ENCODE data around the gene DHX40.
A peak's percentile ranks its signal among the peaks of the same experiment; 100 is the strongest.
"Not testable (repeated sequence)": the region's sequence is repeated elsewhere in the genome, so short reads cannot be mapped to it uniquely, and the experiment has no call there.

DHX40 gene

DNA sequence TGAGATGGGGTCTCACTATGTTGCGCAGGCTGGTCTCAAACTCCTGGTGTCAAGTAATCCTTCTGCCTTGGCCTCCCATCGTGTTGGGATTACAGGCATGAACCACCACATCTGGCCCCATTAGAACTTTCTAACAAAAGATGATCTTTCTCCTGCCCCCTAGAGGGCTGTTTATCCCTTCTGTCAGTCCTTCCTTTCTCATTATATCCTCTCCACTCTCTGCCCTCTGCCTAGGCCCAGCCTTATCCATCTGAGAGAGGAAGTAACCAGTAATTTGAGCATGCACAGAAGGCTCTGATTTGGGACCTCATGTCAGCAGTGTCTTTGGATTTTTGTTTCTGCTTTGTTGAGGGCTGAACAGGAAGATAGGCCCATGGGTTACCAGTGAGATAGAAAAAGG is 4.4 kb upstream of the DHX40 start:
- DNase-seq (ENCODE audit: low read depth) = no peak

DNA sequence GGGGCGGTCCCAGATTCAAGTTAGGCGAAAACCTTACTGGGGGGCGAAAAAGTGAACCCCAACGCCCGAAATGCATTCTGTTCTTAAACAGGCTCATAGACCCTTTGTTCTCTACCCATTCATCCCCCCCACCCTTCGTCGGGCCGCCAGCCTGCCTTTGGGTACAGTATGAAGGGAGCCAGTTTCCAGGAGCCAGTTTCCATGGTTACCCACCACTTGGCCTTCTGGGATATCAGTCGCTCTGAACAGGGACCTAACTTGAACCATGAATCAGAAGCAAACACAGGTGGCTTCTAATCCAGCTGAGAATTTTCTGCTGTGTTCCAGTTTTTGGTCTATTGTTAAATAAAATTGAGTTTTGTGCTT is 532 bp downstream of the DHX40 start:
- peak; percentile 22 for DNase-seq (ENCODE audit: low read depth)

DNA sequence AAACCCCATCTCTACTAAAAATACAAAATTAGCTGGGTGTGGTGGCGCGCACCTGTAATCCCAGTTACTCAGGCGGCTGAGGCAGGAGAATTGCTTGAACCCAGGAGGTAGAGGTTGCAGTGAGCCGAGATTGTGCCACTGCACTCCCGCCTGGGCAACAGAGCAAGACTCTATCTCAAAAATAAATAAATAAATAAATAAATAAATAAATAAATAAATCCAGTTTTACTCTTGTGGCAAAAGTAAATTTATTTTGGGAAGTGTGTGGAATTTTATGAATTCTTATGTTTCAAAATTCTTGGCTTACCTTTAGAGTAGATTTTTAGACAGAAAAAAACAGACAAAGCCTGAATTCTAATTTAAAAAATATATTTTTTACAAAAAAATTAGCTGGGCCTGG is 3.7 kb downstream of the DHX40 start:
- DNase-seq (ENCODE audit: low read depth) = not testable (repeated sequence)

GRCh38 chr17:59572301-59572924 is 7.0 kb downstream of the DHX40 start:
- DNase-seq (ENCODE audit: low read depth) = no peak

DNA sequence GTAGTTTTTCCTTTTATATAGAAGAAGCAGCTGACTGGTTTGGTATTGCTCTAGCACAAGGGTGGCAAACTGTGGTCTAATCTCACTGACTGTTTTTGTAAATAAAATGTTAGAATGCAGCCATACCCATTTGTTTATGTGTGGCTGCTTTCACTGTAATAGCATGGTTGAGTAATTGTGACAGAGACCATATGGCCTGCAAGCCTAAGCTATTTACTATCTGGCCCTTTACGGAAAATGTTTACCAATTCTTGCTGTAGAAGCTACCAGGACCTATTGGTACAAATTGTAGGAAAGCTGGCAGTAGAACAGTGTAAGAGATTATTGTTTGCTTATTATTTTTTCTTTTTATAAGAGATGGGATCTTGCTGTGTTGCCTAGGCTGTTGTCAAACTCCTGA is 18.8 kb downstream of the DHX40 start:
- DNase-seq (ENCODE audit: low read depth) = not testable (repeated sequence)

GRCh38 chr17:59600169-59600568 is 34.8 kb downstream of the DHX40 start:
- DNase-seq (ENCODE audit: low read depth) = no peak

DNA sequence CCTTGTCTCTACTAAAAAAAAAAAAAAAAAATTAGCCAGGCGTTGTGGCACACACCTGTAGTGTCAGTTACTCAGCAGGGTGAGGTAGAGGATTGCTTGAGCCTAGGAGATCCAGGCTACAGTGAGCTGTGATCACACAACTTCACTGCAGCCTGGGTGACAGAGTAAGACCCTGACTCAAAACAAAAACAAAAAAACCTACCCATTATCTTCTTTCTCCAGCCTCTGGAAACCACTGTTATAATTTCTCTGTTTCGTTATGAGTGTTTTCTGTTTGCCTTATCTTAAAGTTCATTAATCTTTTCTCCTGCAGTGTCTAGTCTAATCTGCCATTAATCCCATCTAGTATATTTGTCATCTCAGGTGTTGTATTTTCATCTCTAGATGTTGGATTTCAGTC is 35.7 kb downstream of the DHX40 start:
- no peak for DNase-seq (ENCODE audit: low read depth)

DNA sequence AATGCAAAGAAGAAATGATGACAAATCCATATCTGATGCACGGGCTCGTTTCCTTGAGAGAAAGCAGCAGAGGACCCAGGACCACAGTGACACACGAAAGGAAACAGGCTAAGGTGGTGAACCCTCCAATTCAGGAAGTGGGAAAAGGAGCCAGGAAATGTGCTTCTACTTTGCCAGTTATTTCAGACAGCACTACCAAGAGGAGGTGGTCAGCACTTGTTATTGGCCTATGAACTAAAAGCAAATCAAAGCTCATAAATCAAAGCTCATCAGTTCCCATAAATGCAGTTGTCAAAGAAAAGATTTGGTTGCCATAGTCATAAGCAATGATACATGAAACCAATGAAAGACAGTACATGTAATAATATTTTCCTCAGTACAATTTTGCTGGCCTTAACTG is 41.7 kb downstream of the DHX40 start:
- no peak for DNase-seq (ENCODE audit: low read depth)

- DNase-seq (ENCODE audit: low read depth) = peak; percentile 10
Observed at GRCh38 chr17:59607817-59608403, 42.5 kb downstream of the DHX40 start.

GRCh38 chr17:59611503-59611902 is 46.1 kb downstream of the DHX40 start:
- DNase-seq (ENCODE audit: low read depth) = no peak

DNA sequence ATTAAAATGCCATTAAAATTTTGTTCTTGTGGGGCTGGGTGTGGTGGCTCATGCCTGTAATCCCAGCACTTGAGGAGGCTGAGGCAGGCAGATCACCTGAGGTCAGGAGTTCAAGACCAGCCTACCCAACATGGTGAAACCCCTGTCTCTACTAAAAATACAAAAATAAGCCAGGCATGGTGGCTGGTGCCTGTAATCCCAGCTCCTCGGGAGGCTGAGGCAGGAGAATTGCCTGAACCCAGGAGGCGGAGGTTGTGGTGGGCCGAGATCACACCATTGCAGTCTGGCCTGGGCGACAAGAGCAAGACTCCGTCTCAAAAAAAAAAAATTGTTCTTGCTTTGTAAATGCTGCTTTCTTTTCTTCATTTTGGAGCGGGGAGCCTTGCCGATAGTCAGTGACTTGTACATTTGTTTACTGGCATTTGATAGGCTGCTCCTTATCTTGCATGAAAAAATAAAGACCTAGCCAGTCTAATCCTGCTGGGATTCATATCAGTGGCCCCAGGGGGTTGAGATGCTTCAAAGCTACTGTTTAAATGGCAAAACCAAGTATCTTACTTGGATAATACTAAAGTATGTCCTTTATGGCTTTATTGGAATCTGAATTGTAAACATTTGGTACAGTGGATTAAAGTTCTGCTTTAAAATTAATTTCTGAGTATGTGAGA is 51.0 kb downstream of the DHX40 start:
- DNase-seq (ENCODE audit: low read depth) = no peak

GRCh38 chr17:59617156-59617732 is 51.8 kb downstream of the DHX40 start:
- no peak for DNase-seq (ENCODE audit: low read depth)

- DNase-seq (ENCODE audit: low read depth) = no peak
Observed at GRCh38 chr17:59619035-59619297, 53.6 kb downstream of the DHX40 start.

DNA sequence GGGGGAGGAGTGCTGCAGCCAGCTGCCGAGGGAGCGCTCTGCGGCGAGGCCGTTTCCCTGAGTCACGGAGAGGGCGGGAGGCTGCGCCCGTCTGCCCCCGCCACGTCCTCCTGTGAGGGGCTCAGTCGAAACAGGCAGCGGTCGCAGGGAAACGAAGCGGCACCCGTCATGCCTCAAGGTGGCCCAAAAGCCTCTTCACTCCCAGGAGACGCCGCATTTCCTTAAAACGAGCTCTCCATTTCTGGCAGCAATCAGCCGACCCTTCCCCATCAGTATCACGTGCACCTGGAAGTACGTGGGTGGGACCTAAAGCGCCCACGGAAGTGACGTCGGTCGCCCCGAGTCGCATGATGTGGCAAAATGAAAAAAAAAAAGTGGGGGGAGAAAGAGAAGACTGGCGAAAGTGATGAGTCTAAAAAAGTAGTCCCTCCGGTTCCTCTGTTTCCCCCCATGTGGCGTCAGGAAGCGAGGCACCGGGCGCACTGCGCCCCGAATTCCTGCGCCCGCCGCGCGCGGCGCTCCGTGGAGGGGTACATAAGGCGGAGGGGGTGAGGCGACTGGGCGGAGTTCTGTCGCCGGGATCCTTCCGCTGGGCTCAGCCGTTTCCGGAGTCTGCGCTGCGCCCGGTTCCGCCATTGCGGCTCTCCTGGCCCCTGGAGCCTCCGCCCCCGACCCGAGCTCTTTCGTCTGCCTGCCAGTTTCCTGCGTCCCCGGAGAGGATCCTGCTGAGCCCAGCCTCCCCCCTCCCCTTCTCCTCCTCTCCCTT is 54.1 kb downstream of the DHX40 start, which contains the start of gene CLTC:
CLTC (plus strand) TSS at position 598 of the 766 bp plus-strand sequence. CDS start 237 bp downstream, outside the sequence.
- peak; percentile 95 for DNase-seq (ENCODE audit: low read depth)

- no peak for DNase-seq (ENCODE audit: low read depth)
Observed at GRCh38 chr17:59620064-59620359, 54.6 kb downstream of the DHX40 start.

- DNase-seq (ENCODE audit: low read depth) = peak; percentile 45
Observed at GRCh38 chr17:59620518-59621259, 55.3 kb downstream of the DHX40 start.

DNA sequence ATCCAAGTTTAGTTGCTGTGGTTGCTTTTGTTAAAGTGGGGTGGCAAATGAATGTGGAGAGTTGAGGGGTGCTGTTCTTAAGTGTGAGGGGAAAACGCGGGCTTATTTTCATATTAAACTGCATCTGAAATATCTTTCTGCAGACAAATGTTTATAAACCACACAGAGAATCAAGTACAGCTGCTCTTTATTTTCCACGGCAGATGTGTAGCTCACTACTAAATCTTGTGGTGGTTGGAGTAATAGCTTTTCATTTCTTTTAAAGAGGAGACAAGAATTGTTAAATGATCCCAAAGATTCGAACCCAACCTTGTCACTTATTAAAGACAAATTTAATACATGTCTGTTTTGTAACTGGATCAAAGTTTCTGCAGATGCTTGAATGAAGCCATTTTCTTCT is 56.4 kb downstream of the DHX40 start:
- no peak for DNase-seq (ENCODE audit: low read depth)

- no peak for DNase-seq (ENCODE audit: low read depth)
Observed at GRCh38 chr17:59623151-59623550, 57.7 kb downstream of the DHX40 start.

DNA sequence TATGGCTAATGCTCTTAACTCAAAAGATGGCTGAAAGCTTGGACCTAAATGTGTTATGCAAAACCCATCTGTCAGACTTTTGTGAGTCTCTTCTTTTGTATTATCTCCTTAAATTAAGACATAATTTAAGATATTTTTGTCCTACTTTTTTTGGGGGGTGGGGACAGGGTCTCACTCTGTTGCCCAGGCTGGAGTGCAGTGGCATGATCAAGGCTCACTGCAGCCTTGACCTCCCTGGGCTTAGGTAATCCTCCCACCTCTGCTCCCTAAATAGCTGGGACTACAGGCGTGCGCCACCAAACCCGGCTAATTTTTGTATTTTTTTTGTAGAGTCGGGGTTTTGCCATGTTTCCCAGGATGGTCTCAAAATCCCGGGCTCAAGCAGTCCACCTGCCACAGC is 61.3 kb downstream of the DHX40 start:
- DNase-seq (ENCODE audit: low read depth) = no peak

DNA sequence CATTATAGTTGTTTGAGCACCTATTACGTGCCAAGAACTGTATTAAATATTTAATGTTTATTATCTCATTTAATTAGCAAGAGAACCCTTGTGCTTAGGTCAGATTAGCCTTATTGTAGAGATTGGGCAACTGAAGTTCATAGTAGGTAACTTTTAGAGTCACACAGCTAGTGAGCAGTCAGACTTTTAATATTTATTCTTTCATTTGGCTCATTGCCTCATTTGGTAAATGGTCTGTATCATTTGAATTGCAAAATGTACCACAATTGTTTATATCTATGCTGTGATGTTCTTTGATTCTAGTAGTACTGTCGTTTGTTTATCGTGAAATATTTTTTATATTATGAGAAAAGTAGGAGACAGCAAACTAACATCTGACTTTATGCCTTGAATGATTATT is 61.9 kb downstream of the DHX40 start:
- no peak for DNase-seq (ENCODE audit: low read depth)

- no peak for DNase-seq (ENCODE audit: low read depth)
Observed at GRCh38 chr17:59627770-59628171, 62.4 kb downstream of the DHX40 start.

GRCh38 chr17:59629174-59629573 is 63.8 kb downstream of the DHX40 start:
- DNase-seq (ENCODE audit: low read depth) = no peak
